ENCODE results near the gene GYS2. TPM values are rescaled to one million over a fixed set of nuclear protein-coding genes. Genes with fewer than 3 reads are reported as not detected.
"Not testable (repeated sequence)": the region's sequence is repeated elsewhere in the genome, so short reads cannot be mapped to it uniquely, and the experiment has no call there.

GYS2 gene
- total and polyA plus RNA-seq, 8 donors = 0.33 TPM; not detected in 7

- intact Hi-C loops (cut with DNase I; ENCODE audit: low total_unique reads) = no loop called here
- H3K4me1 ChIP-seq = no peaks in the 10 kb centered on the region
- H3K4me3 ChIP-seq = no peak overlapping the region
- no peak overlapping the region for H3K27ac ChIP-seq
- no peak for DNase-seq
- H3K27me3 ChIP-seq = no peaks in the 10 kb centered on the region
- no peak for TF ChIP-seq POLR2AphosphoS5 (IDR thresholded peaks at IDR 0.05)
- TF ChIP-seq POLR2A (IDR thresholded peaks at IDR 0.05) = no peak
- TF ChIP-seq CTCF (IDR thresholded peaks at IDR 0.05) = no peak
- no peak for TF ChIP-seq EP300 (IDR thresholded peaks at IDR 0.05)
- H3K36me3 ChIP-seq = no peaks in the 10 kb centered on the region
- WGBS, 5 donors = 79 to 89% (median 82%) methylated on average over 4 of the region's 4 CpGs
- H3K9me3 ChIP-seq = no peaks in the 10 kb centered on the region
Measured at GRCh38 chr12:21598651-21599050, 6.0 kb downstream of the GYS2 start.

- DNase-seq; H3K27me3 ChIP-seq; H3K27ac ChIP-seq; H3K4me1 ChIP-seq; H3K4me3 ChIP-seq; H3K36me3 ChIP-seq; intact Hi-C loops (cut with DNase I; ENCODE audit: low total_unique reads): not testable (repeated sequence)
- peaks cover 0 to 19% (median 4%) of the 10 kb centered on the region in 4 donors for H3K9me3 ChIP-seq
Measured at GRCh38 chr12:21595356-21595755, 9.3 kb downstream of the GYS2 start.

- Histone ChIP-seq H3K4me1 (no peaks in the 10 kb centered on the region), H3K9me3 (peaks cover 0 to 2% (median 0%) of the 10 kb centered on the region in 4 donors), H3K36me3 (no peaks in the 10 kb centered on the region), H3K27ac (no peak overlapping the region), H3K4me3 (no peak overlapping the region), H3K27me3 (no peaks in the 10 kb centered on the region)
- DNase-seq = no peak
- TF ChIP-seq EP300 (IDR thresholded peaks at IDR 0.05) (no peak), POLR2AphosphoS5 (IDR thresholded peaks at IDR 0.05) (no peak), CTCF (IDR thresholded peaks at IDR 0.05) (no peak), POLR2A (IDR thresholded peaks at IDR 0.05) (no peak)
- 68 to 77% (median 72%) methylated on average over 3 of the region's 3 CpGs for WGBS, 5 donors
- intact Hi-C loops (cut with DNase I; ENCODE audit: low total_unique reads) = no loop called here
Measured at GRCh38 chr12:21585485-21585884, 19.2 kb downstream of the GYS2 start.

- H3K4me3 ChIP-seq; H3K36me3 ChIP-seq; H3K27me3 ChIP-seq; H3K27ac ChIP-seq; intact Hi-C loops (cut with DNase I; ENCODE audit: low total_unique reads); DNase-seq; H3K9me3 ChIP-seq; H3K4me1 ChIP-seq: not testable (repeated sequence)
- 86 to 93% (median 87%) methylated on average over 5 of the region's 5 CpGs for WGBS, 5 donors
Measured at GRCh38 chr12:21584403-21585182, 20.1 kb downstream of the GYS2 start.

GRCh38 chr12:21583587-21583986 is 21.1 kb downstream of the GYS2 start:
- H3K9me3 ChIP-seq = no peaks in the 10 kb centered on the region
- 79 to 90% (median 84%) methylated on average over 4 of the region's 4 CpGs for WGBS, 5 donors
- no peak for TF ChIP-seq POLR2AphosphoS5 (IDR thresholded peaks at IDR 0.05)
- TF ChIP-seq POLR2A (IDR thresholded peaks at IDR 0.05) = no peak
- no peak for TF ChIP-seq CTCF (IDR thresholded peaks at IDR 0.05)
- TF ChIP-seq EP300 (IDR thresholded peaks at IDR 0.05) = no peak
- no peaks in the 10 kb centered on the region for H3K36me3 ChIP-seq
- no peaks in the 10 kb centered on the region for H3K4me1 ChIP-seq
- intact Hi-C loops (cut with DNase I; ENCODE audit: low total_unique reads) = no loop called here
- H3K4me3 ChIP-seq = no peak overlapping the region
- DNase-seq = no peak
- no peak overlapping the region for H3K27ac ChIP-seq
- no peaks in the 10 kb centered on the region for H3K27me3 ChIP-seq
